ENCODE results near the gene SLC26A11.
"Not testable (repeated sequence)": the region's sequence is repeated elsewhere in the genome, so short reads cannot be mapped to it uniquely, and the experiment has no call there.

Gene SLC26A11

DNA sequence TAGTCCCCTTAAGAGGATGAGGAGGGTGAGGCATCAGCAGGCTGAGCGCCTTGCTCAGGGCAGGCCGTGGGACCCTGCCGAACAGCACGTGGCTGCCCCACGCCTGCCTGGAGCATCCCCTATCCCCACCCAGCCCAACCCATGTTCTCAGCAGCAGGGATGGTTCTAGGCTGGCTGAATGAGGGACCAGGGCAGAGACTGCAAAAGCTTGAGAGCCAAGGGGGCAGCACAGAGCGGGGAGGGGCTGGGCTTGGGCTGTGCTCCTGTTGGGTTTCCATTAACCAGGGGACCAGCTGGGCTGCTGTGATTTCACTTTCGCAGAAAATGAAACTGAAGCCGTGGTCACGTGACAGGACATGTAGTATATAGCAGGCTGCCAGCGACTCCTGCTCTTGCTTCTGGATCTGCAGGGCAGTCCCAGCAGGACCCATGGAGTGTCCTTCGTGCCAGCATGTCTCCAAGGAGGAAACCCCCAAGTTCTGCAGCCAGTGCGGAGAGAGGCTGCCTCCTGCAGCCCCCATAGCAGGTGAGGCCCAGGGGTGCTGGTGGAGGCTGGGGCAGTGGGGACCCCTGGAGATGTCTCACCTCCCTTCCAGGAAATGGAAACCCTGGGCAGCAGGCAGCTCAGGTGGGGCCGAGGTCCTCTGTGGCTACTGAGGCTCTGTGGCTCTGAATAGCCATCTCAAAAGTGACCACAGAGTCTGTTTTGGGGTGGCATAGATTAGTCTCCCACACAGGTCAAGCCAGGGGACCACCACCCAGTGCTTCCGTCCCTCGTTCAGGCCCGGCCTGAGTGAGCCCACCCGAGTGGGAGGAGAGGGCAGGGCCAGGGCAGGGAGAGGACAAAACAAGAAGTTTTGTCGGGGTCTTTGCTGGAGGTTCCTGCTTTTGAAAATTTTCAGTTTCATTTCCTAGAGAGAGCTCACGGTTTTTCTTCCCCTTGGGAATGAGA, 43.3 kb downstream of the SLC26A11 start:
- peak; percentile 90 for DNase-seq

DNA sequence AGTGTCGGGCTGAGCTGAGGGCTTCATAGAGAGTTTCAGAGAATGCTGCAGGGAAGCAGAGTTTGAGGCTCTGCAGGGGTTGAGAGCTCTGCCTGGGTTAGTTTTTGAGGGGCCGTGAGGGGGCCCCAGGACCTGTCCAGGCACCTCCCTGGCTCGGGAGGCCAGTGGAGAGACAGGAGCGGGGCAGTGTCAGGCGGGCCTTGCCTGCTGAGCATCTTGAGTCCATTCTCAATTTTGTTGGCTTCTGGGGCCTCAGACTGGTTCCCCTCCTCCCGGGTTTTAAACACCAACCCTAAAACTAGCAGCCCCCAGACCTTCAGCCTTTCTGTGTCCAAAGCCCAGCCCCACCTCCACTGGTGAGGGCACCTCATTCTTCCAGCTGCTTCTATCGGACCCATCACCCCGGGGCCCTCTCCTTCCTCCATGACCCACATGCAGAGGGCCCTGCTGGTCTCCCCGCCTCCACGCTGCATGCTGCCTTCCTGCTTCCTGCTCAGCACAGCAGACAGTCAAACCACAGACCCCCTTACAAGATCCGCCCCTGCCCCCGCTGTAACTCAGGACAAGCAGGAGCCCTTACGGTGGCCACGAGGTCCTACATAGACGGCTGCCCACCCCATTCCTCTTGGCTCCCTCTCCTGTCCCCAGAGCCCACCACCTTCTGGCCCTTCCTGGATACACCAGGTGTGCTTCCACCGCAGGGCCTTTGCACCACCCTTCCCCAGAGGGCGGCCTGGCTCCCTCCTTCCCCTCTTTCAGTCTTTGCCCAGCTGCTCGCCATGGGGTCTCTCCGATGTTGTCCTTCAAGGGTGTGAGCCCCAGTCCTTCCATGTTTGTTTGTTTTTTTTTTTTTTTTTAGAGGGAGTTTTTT, 44.2 kb downstream of the SLC26A11 start:
- peak; percentile 45 for DNase-seq

DNA sequence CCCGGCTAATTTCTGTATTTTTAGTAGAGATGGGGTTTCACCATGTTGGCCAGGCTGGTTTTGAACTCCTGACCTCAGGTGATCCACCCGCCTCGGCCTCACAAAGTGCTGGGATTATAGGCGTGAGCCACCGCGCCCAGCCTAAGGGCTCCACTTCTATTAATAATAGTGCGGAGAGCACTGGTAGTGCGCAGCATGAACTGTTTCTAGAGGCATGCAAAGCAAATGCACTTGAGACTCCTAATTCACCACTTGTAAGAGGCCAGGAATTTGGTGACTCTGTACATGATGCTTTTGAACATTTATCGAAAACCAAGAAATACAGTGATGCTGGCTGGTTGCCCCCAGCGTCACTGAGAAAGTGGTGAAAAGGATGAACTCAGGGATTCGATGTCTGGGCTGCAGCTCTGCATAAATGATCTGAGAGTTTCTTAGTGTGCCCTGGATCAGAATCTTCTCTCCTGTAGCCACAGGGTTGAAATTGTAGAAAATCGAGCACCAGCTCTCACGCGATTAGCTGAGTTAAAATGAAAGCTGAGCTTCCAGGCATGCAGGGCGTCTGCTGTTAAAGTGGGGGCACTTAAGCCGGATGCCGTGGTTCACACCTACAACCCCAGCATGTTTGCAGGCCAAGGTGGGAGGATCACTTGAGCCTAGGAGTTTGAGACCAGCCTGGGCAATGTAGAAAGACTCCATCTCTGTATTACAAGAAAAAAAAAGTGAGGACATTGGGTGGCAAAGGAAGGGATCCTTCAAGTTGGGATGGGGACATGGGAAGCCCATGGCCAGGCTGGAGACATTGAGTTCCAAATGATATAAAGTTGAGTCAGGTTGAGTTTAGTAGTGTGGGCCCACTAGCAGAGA, 45.2 kb downstream of the SLC26A11 start:
- no peak for DNase-seq

DNA sequence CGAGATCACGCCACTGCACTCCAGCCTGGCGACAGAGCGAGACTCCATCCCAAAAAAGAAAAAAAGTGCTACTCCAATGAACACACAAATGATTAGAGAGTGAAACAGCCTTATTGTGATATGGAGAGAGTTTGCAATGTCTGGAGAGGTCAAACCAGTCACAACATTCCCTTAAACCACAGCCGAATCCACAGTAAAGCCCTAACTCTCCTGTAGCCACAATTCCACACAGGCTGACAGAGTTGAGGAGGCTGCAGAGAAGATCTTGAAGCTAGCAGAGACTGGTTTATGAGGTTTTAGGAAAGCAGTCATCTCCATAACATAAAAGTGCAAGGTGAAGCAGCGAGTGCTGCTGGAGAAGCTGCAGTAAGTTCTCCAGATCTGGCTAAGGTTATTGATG, 47.2 kb downstream of the SLC26A11 start:
- no peak for DNase-seq

DNA sequence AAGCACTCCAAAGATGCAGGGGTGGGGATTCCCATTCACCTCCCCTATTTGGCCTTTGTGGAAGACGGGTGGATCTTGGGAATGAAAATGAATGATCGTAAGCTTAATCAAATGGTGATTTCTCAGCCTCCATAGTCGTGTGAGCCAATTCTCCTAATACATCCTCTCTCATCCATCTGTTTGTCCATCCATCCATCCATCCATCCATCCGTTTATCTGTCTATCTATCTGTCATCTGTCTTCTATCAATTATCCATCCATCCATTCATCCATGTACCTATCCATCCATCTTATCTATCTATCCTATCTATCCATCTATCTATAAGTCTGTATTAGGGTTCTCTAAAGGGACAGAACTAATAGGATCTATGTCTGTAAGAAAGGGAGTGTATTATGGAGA, 48.2 kb downstream of the SLC26A11 start:
- no peak for DNase-seq

DNA sequence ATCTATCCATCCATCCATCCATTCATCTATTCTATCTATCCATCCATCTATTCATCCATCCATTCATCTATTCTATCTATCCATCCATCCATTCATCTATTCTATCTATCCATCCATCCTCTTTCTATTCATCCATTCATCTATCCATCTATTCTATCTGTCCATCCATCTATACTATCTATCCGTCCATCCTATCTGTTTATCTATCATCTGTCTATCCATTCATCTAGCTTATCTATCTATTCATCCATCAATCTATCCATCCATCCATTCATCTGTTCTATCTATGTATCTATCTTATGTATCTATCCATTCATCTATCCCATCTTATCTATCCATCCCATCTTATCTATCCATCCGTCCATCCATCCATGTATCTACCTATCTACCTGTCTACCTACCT, 49.2 kb downstream of the SLC26A11 start:
- DNase-seq = no peak

DNA sequence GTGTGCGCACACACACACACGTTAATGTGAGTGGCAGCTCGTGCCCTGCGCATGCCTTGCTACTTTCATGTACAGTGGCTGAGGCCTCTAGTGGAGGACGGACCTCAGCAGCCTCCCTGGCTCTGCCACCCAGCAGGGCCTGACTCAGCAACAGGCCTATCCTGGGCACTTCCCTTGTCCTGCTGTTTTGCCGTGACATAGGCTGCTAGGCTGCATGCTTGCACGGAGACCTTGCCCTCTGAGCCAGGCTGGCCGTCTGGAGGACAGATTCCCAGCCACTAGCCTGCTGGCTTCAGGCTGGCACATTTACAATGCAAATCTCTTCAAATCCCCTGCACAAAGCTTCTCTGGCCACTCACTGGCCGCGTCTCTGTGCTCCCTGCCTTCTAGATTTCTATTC, 49.9 kb downstream of the SLC26A11 start:
- DNase-seq = no peak

DNA sequence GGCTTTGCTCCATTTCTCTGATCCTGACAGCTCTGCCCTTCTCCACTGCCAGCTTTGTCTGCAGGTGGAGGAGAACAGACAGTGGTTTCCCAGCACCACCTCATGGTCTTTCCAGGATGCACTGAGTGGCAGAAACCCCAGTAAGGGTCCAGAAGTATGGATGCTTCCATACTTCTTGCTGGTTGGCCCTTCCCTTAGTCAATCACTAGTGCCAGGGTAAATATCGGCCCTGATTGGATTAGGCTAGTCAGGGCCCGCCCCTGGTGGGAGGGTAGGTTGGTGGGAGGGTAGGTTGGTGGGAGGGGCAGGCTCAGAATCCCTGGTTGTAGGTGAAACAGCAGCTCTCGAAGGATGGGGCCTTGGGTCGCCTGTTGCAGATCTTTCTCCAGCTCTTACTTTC, 50.6 kb downstream of the SLC26A11 start:
- DNase-seq = peak; percentile 66

DNA sequence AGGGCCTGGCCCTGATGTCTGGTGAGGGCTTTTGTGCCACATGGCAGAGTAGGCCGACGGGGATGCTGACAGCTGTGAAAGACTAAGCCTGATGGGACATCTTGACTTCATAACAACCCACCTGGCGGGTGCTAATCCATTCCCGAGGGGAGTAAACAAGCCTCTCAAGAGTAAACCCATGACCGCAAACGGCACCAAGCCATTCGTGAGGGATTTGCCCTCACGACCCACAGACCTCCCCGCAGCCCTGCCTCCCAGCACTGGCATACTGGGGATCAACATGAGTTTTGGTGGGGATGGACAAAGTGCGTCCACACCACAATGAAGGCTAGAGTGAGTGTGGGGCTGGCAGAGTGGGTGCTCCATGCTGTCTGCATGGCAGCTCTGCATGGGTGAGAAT, 52.1 kb downstream of the SLC26A11 start:
- DNase-seq = no peak

DNA sequence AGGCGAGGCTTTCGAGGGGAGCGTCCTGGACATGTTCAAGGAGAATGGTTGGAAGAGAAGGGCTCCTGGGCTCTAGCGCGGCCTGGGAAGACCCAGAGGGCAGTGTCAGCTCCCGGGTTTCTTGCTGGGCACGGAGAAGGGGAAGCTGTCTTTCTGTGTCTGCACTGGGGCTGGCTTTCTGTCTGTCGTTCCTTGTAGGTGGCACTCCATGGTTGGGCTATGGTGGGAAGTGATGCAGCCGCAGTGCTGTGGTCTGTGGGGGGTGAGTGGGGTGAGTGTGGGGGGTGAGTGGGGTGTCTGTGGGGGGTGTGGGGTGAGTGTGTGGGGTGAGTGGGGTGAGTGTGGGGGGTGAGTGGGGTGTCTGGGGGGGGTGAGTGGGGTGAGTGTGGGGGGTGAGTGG, 54.1 kb downstream of the SLC26A11 start:
- no peak for DNase-seq

DNA sequence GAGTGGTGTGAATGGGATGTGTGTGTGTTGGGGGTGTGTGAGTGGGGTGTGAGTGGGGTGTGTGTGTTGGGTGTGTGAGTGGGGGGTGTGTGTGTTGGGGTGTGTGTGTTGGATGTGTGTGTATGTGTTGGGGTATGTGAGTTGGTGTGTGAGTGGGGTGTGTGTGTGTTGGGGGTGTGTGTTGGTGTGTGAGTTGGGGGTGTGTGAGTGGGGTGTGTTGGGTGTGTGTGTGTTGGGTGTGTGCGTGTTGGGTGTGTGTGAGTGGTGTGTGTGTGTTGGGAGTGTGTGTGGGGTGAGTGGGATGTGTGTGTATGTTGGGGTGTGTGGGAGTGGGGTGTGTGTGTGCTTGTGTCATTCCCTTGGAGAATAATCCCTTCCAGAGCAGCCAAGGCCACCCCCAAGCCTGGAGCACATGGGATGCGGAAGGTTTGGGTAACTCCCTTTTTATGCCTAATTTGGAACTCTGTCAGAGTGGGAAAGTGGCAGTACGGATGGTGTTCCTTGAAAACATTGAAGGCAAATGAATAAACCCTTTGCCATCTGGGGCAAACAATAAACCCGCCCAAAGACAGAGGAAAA, 54.7 kb downstream of the SLC26A11 start:
- DNase-seq = no peak

DNA sequence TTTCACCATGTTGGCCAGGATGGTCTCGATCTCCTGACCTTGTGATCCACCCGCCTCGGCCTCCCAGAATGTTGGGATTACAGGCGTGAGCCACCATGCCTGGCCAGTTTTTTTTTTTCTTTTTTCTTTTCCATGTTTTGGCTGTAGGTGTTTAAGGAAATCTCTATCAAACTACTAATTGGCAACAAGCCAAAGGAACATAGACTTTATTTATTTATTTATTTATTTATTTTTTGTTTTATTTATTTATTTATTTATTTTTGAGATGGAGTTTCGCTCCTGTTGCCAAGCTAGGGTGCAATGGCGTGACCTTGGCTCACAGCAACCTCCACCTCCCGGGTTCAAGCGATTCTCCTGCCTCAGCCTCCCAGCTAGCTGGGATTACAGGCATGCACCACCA, 55.6 kb downstream of the SLC26A11 start:
- not testable (repeated sequence) for DNase-seq

DNA sequence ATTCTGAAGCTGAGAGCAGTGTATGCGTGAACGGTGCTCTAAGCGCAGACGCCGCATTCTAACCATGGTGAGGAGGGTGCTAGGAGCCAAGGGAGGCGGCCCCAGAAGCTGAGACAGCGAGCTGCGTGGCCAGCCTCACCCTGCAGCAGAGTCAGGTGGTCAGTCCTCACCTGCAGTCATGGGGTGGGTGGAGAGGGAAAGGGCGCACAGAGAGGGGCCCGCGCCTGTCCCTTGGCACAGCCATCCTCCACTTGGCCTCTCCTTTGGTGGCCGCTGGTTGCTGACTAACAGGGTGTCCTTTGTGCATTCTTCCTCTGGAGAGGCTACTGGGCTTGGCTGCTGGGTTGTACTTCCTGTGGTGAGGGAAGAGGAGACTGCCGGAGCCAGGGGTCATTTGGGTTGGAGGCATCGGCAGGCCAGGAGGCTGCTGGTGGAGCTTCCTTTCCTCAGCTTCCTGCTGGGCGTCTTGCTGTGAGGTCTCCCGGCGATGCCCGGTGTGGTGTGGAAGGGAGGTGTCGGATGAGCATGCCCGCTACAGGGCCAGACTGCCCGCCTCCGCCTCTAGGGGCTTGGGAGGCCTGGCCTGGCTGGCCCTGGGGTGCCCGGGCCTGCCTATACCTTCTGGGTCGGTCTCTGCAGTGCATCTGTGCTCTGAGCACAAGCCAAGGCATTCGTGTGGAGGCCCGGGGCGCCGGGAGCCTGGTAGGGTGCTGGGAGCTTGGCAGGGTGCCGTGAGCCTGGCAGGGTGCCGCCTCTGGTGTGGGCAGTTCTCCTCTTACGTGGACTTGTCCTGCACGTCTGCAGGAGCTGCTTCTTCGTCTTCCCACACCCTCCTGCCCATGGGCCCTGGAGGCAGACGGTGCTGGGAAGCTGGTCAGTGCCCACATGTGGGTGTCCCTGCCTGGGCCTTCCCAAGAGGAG, 57.8 kb downstream of the SLC26A11 start:
- no peak for DNase-seq

DNA sequence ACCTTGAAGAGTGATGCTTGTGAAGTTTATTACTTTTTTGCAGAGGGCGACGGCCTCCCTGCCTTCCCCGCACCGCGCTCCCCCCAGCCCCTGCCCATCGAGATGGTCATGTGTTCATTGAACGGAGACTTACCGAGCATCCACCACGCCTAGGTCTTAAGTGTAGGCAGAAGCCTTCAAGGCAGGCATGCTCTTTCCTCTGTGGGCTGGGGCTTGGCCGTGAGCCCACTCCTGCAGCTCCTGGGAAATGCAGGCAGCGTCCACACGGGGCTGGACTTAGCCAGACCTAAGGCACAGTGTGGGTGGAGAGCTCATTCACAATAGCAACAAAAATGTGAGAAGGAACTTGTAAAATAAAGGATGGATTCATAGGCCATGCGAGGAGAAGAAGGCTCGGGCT, 59.7 kb downstream of the SLC26A11 start:
- DNase-seq = no peak

DNA sequence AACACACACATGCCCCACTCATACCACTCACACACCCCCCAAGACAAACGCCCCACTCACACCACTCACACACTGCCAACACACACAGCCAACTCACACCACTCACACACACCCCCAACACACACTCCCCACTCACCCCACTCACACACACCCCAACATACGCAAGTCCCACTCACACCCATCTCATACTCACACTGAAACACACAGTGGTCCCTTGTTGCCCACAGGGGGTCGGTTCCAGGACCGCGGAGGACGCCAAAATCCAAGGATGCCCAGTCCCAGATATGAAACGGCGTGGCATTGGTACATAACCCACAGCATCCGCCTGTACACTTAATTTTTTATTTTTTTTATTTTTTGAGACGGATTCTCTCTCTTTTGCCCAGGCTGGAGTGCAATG, 61.3 kb downstream of the SLC26A11 start:
- no peak for DNase-seq

DNA sequence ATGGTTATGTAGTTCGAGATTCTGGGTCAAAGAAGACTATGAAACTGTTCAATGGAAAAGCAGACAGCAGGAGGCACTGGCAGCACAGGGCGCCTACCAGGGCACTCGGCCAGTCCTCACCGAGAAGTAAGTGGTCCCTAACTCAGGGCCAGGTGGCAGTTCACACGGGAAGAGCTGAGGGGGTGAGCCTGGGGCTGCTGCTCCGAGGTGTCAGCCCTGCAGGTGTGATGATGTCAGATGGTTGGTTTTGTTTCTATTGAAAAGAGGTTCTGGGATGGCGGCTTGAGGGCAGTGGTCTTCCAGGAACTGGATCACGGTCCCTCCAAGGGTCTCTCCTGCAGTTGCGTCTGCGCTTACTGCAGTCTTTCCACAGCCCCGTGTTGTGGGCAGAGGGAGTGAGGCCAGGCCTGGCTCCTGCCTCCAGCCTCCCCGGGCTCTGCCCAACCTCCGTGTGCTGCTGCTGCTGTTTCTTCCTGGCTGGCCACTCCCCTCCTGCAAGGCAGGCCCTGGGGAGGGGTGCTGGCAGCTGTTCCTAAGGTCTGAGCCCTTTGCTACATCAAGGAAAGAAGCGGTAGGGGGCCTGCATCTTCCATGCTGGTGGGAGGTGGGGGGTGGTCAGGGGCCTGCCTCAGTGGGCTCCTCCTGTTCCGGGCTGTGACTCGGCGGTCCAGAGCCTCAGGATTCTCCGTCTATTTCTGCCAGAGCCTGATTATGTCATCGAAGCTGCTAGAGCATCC, 63.1 kb downstream of the SLC26A11 start:
- no peak for DNase-seq

DNA sequence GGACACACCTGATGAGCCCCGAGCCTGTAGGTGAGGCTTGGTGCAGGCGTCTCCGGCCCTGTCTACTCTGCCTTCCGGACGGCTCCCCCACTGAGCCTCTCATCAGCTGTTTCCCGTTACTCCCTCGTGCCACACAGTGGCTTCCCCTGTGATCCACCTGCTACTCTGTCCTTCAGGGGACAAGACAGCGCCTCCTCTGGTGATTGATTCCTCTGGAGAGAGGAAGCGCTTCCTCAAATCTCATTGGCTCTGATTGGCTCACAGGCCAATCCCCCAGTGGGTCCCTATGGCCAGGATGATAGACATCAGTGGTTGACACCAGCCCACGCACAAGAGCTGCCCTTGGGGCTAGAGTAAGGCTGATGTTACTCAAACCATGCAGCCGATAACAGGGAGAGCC, 64.4 kb downstream of the SLC26A11 start:
- DNase-seq = no peak

DNA sequence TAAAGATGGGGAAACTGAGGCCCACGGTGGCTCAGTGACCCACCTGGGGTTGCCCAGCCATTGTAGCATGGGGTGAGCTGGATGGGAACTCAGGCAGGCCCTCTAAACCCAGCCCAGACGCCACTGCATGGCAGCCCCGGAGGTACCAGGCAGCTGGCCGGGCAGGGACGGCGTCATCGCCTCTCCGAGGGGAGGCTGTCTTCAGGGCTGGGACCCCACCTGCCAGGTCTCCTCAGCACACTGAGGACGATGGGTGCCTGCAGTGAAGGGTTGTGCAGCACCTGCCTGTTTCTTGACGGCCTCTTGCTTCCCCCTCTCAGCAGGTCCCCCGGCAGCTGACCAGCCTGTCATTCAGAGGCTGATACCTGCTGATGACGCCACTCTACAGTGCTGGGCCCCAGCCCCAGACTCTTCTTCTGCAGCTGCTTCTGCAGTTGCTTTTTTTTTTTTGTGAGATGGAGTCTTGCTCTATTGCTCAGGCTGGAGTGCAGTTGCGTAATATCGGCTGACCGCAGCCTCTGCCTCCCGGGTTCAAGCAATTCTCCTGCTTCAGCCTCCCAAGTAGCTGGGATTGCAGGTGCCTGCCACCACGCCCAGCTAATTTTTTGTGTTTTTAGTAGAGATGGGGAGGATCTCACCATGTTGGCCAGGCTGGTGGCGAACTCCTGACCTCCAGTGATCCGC, 65.2 kb downstream of the SLC26A11 start:
- no peak for DNase-seq

DNA sequence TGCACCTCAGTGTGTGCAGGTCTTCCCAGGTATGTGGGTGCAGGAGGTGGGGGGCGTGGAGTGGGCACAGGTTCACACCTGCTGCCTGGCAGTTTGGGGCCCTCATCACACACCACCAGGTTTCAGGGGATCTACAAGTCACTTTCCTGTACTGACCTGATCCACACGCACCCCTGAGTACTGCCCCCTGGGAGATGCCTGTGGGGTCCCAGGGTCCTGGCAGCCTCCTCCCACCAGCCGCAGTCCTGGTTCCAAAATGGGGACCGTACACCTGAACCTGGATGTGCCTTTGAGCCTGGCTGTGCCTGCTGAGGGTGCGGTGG, 66.4 kb downstream of the SLC26A11 start:
- DNase-seq = no peak

DNA sequence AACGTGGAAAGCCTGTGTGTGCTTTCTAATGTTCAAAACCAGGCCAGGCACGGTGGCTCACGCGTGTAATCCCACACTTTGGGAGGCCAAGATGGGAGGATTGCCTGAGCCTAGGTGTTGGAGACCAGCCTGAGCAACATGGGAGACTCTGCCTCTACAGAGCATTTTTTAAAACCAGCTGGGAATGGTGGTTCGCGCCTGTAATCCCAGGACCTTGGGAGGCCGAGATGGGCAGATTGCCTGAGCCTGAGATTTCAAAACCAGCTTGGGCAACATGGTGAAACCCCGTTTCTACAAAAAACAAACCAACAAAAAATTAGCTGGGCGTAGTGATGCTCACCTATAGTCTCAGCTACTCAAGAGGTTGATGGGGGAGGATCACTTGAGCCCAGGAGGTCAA, 66.8 kb downstream of the SLC26A11 start:
- DNase-seq = no peak

Measured in hematopoietic multipotent progenitor cell treated with erythropoietin and hydrocortisone succinate and interleukin-3 and kit ligand, for 6 days (in vitro differentiated cells).